HG02970 (cell line): Measurements from ENCODE around the gene AGAP3.

Experiments used
- ATAC-seq: cut with Tn5 transposase; IDR thresholded peaks from one replicate; pipeline ENCODE4 v1.9.1; 2021; ENCODE audit warnings: mild to moderate bottlenecking, moderate library complexity, moderate number of reproducible peaks; ENCODE audit not compliant: unreplicated experiment, low FRiP score

AGAP3 gene

DNA sequence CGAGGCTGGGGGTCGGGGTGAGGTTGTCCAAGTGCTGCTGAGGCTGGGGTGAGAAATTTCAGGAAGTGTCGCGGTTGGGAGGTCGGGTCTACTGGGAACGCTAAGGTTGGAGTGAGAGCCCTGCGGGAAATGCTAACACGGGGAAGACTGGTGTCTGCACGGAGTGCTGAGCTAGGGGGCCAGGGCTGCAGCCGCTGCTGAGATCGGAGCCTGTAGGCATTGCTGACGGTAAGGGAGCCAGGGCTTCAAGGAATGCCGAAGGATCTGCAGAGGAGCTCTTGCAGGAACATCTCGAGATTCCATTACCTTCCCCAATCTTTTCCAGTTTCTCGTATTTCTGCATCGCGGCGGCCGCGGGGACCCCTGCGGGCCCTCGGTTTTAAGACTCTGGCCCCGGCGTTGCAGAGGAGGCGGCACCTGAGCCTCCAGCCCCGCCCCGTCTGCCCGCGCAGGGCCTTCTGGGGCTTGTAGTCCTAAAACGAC lies 28.7 kb upstream of the AGAP3 start, which contains the start of gene CDK5:
CDK5 (minus strand) TSS at position 392 of the 483 bp plus-strand sequence; CDS start at position 343, 49 bp downstream.
- peak; percentile 4 for ATAC-seq

DNA sequence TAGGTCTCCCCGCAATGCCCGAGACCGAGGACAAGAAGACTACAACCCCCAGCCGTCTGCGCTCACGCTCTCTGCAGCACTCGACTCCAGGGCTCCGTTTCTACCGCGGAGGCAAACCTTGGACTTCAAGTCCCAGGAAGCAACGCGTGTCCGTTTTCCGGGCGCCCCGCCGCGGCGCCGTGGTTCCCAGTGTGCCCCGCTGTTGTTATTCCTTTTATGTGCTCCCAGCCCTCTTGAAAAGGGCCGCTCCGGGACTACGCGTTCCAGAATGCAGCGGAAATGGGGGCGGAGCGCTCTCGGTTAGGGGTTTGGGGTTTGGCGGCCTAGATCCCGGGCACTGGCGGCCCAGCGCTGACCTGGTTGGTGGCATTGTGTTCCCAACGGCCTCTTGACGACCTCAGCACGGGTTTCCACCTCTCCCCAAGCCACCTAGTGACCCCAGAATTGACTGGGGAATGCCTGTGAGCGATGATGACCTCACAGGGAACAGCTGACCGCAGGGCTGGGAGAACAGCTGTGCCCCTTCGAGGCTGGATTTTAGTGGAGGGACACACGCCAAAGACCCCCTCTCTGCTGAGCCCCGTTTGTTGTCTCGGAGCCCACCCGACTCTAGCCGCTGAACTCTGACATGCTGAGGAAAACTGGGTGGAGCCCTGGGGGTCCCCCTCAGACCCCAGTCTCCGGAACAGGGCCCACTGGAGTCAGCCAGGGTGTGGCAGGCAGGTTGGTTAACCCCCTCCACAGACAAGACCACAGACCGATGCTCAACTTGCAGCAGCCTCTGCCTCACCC lies 28.1 kb upstream of the AGAP3 start:
- ATAC-seq, result peak; percentile 84

GRCh38 chr7:151058781-151059366 lies 27.4 kb upstream of the AGAP3 start:
- ATAC-seq, result no peak

DNA sequence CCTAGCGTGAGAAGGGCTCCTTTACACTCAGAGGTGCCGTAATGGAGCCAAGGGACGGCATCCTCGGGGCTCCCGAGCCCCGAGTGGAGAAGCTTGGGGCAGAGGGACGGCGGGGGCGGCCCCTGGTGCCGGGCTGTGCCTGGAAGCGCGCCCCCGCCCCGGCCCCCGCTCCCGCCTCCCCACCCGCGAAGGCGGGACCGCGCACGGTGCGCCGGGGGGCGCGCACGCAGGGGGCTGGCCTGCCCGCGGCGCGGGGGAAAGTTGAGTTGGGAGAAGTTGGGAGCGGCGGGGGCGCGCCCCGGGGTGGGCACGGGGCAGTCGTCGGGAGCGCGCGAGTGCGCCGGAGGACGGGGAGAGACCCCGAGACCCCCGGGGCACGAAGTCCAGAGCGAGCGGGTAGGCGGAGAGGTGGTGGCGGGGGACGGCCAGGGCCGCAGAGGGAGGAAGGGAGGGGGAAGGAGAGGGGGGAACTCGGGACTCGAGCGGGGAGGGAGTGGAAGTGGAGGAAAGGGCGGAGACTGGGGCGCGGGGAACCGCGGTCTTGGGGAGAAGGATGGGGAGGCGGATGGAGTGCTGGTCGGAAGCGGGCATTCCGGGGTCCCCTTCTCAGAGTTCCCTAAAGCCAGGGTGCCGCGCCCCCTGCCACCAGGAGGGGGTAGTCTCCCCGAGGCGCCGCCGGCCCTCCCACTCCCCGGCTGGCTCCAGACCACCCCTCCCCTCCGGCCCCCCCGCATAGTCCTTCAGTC lies 26.7 kb upstream of the AGAP3 start, which contains the start of gene SLC4A2:
SLC4A2 (plus strand) TSS at position 223 of the 746 bp plus-strand sequence. CDS start 2,399 bp downstream, outside the sequence.
- peak; percentile 39 for ATAC-seq

DNA sequence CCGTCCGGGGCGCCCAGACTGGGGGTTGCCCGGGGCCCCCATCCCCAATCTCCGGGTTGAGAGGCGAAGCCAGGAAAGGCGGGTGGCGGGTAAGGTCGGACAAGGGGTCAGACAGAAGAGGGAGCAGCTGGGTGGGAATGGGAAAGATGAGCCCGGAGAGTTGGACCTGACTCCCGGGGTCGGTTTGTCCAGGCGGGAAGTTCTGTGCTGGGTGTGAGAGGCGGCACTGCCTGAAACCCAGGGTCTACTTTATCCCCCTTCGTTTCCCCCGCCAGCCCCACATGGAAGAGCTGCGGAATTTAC lies 26.2 kb upstream of the AGAP3 start:
- ATAC-seq, result no peak

GRCh38 chr7:151060416-151061212 lies 25.7 kb upstream of the AGAP3 start:
- no peak for ATAC-seq

DNA sequence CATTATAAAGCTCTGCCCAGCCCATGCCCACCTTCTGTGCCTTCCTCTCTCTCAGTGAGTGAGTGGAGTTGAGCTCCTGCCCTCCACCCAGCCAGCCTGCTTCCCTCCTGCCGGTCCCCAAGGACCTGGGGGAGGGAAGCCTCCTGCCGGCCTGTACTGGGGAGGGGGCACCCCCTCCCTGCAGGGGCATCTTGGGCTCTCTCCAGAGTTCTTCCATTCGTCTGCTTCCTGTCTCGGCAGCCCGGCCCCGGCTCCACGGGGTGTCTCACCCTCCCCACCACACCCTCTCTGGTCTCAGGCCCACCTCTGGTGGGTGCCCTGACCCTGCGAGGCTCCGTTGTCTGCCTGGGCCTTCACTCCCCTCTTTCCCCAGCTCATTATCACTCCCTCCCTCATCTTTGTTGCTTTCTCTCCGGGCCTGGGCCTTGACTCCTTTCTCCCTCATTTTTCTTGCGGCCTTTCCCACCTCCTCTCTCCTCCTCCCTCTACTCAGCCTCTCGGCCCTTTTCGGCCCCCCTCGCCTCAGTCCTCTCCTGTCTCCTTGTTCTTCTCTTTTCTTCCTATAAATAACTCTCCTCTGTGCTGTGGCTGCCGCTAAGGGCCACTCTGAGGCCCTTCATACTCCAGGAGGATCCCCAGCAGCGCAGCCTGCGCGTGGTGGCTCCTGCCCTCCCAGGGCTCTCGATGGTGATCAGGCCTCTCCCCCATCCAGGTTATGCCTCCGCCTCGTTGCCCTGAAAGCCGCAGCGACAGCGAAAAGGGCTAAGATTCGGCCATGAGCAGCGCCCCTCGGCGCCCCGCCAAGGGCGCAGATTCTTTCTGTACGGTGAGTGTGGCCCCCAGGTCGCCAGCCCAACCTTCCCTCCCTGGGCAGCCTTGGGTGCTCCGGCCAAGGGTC lies 24.8 kb upstream of the AGAP3 start:
- ATAC-seq, result no peak

GRCh38 chr7:151062111-151062398 lies 24.2 kb upstream of the AGAP3 start:
- ATAC-seq, result no peak

- ATAC-seq, result no peak
These were observed 23.7 kb upstream of the AGAP3 start for GRCh38 chr7:151062399-151063211.

- ATAC-seq, result no peak
These were observed 23.1 kb upstream of the AGAP3 start for GRCh38 chr7:151063212-151063561.

DNA sequence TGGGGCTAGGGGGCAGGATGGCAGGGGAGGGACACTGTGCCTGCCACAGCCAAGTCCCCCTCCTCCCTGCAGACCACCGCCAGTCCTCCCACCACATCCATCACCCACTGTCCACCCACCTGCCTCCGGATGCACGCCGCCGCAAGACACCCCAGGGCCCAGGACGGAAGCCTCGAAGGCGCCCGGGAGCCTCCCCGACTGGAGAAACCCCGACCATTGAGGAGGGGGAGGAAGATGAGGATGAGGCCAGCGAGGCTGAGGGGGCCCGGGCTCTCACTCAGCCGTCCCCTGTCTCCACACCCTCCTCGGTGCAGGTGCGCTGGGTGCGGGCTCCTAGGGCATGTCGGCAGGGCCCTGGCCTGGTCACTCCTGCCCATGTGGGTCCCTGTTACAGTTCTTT lies 21.8 kb upstream of the AGAP3 start:
- ATAC-seq, result no peak

- no peak for ATAC-seq
These were observed 21.3 kb upstream of the AGAP3 start for GRCh38 chr7:151064993-151065392.

- ATAC-seq, result no peak
These were observed 20.8 kb upstream of the AGAP3 start for GRCh38 chr7:151065516-151065915.

- no peak for ATAC-seq
These were observed 19.9 kb upstream of the AGAP3 start for GRCh38 chr7:151066273-151066974.

- no peak for ATAC-seq
These were observed 18.1 kb upstream of the AGAP3 start for GRCh38 chr7:151068069-151068773.

DNA sequence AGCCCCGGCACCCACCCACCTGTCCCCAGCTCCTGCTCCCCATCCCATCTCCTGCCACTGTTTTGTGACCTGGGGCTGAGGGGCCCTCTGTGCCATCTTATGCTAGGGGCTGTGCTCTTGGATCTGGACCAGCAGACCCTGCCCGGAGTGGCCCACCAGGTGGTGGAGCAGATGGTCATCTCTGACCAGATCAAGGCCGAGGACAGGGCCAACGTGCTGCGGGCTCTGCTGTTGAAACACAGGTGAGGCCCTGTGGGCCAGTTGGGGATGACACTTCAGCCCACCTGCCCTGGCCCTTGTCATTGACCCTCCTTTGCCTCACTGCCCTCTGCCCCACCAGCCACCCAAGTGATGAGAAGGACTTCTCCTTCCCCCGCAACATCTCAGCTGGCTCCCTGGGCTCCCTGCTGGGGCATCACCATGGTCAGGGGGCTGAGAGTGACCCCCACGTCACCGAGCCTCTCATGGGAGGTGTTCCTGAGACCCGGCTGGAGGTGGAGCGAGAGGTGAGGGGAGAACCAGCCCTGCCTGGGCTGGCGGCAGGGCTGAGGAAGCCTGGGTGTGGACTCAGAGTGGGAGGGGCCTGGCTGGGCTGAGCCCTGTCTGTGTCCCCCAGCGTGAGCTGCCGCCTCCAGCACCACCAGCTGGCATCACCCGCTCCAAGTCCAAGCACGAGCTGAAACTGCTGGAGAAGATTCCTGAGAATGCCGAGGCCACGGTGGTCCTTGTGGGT lies 16.3 kb upstream of the AGAP3 start:
- ATAC-seq, result no peak

- ATAC-seq, result no peak
These were observed 15.7 kb upstream of the AGAP3 start for GRCh38 chr7:151070574-151070960.
